ENCODE data around the gene GBP3.
"Not testable (repeated sequence)": the region's sequence is repeated elsewhere in the genome, so short reads cannot be mapped to it uniquely, and the experiment has no call there.

Gene GBP3

GRCh38 chr1:89041119-89041641, 18.5 kb upstream of the GBP3 start:
- no peak for DNase-seq (ENCODE audit: low spot score)

GRCh38 chr1:89040315-89040626, 17.6 kb upstream of the GBP3 start:
- DNase-seq (ENCODE audit: low spot score), result no peak

- no peak for DNase-seq (ENCODE audit: low spot score)
These were observed 14.5 kb upstream of the GBP3 start for GRCh38 chr1:89037186-89037585.

GRCh38 chr1:89035080-89035479, 12.4 kb upstream of the GBP3 start:
- no peak for DNase-seq (ENCODE audit: low spot score)

- not testable (repeated sequence) for DNase-seq (ENCODE audit: low spot score)
These were observed 11.3 kb upstream of the GBP3 start for GRCh38 chr1:89034004-89034403.

GRCh38 chr1:89029051-89029450, 6.4 kb upstream of the GBP3 start:
- DNase-seq (ENCODE audit: low spot score), result not testable (repeated sequence)

GRCh38 chr1:89025928-89026327, 3.3 kb upstream of the GBP3 start:
- no peak for DNase-seq (ENCODE audit: low spot score)

GRCh38 chr1:89023026-89023425, 360 bp upstream of the GBP3 start:
- no peak for DNase-seq (ENCODE audit: low spot score)

GRCh38 chr1:89018318-89018717, 4.3 kb downstream of the GBP3 start:
- not testable (repeated sequence) for DNase-seq (ENCODE audit: low spot score)

GRCh38 chr1:89008511-89008910, 14.2 kb downstream of the GBP3 start:
- no peak for DNase-seq (ENCODE audit: low spot score)

GRCh38 chr1:89005286-89006151, 17.1 kb downstream of the GBP3 start:
- no peak for DNase-seq (ENCODE audit: low spot score)

- DNase-seq (ENCODE audit: low spot score), result not testable (repeated sequence)
These were observed 20.5 kb downstream of the GBP3 start for GRCh38 chr1:89002176-89002575.

GRCh38 chr1:89001510-89001909, 21.2 kb downstream of the GBP3 start:
- DNase-seq (ENCODE audit: low spot score), result no peak

- DNase-seq (ENCODE audit: low spot score), result no peak
These were observed 23.9 kb downstream of the GBP3 start for GRCh38 chr1:88998716-88999115.

- no peak for DNase-seq (ENCODE audit: low spot score)
These were observed 32.2 kb downstream of the GBP3 start for GRCh38 chr1:88990426-88990825.

- DNase-seq (ENCODE audit: low spot score), result no peak
These were observed 37.0 kb downstream of the GBP3 start for GRCh38 chr1:88985692-88986091.

GRCh38 chr1:88985032-88985431, 37.6 kb downstream of the GBP3 start:
- no peak for DNase-seq (ENCODE audit: low spot score)

GRCh38 chr1:88984569-88984968, 38.1 kb downstream of the GBP3 start:
- no peak for DNase-seq (ENCODE audit: low spot score)

- DNase-seq (ENCODE audit: low spot score), result no peak
These were observed 38.7 kb downstream of the GBP3 start for GRCh38 chr1:88983791-88984559.

- no peak for DNase-seq (ENCODE audit: low spot score)
These were observed 40.6 kb downstream of the GBP3 start for GRCh38 chr1:88982055-88982454.

GRCh38 chr1:88981506-88981905, 41.2 kb downstream of the GBP3 start:
- not testable (repeated sequence) for DNase-seq (ENCODE audit: low spot score)

GRCh38 chr1:88980870-88981269, 41.8 kb downstream of the GBP3 start:
- no peak for DNase-seq (ENCODE audit: low spot score)

GRCh38 chr1:88979749-88980116, 42.9 kb downstream of the GBP3 start:
- DNase-seq (ENCODE audit: low spot score), result no peak
